CD4-positive, alpha-beta T cell treated with Interleukin-4 for 1 hour (primary cell): ENCODE data around the gene UFD1.

Experiments
- DNase-seq, 2 donors: peaks; one replicate each; pipeline ENCODE4 v3.0.0-alpha.2; 2020 to 2022

Gene UFD1

GRCh38 chr22:19466848-19467752, 11.9 kb downstream of the UFD1 start:
- DNase-seq, result no peak

DNA sequence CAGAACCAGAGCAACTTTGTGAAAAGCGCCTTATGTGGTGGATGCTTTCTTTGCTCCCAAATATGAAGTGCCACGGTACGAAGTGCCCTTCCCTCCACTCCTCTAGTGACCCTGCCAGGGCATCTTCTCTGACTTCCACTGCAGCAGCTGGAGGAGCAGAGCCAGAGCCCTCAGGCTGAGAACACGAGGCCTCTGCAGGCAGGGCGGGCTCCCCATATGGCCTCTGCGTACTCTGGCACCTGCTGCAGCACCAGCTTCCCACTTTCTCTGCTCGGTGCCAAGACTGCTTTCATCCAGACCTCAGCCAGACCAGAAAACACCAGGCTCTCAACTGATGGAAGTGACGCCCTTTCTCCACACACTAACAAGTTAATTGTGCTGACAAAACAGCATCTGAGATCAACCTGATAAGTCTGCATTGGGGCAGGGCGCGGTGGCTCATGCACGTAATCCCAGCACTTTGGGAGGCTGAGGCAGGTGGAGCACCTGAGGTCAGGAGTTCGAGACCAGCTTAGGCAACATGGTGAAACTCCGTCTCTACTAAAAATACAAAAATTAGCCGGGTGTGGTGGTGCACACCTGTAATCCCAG, 12.8 kb downstream of the UFD1 start:
- no peak for DNase-seq

- DNase-seq, result no peak
These were observed 14.0 kb downstream of the UFD1 start for GRCh38 chr22:19464975-19465374.

- no peak for DNase-seq
These were observed 14.4 kb downstream of the UFD1 start for GRCh38 chr22:19464546-19464945.

DNA sequence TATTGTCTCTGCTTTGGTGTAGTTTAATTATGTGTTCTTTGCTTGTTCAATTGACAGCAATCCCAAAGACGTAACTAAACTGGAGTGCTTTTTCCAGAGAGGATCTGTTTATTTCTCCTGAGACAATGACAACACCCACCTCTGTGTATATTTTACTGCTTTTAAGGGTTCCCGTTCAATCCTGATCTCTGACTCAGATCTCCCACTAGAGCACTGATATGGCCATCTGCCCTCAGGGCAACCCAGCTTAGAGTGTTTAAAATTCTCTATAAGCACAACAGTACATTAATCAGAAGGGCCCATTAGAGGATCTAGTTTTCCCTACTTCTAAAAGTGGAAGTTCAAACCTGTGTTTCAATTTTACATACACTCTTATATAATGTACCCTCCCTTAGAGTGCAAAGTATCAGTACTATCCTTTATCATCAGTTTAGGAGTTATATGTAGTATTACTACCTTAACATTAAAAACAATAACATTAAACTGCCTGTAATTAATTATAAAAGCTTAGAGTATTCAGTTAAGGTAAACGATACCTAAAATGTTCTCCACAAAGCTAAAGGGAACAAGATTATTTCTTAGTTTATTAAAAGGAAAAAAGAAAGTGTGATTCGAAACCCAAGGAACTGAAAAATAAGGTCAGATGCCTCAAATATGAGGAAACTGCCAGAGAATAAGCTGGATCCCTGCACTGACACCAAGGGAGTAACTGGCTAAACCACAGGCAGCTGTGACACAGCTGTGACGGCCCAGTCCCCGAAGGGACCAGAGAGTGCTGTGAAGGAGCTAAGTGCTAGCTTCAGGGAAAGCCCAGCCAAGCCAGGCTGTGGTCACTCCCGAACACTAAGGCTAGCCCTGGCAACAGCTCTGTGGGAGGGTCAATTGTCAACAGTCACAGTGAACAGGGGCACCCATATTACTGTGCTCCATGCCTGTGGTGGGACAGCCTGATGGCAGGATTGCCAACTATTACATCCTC, 15.2 kb downstream of the UFD1 start:
- no peak for DNase-seq

- DNase-seq, result no peak
These were observed 16.0 kb downstream of the UFD1 start for GRCh38 chr22:19463008-19463407.

DNA sequence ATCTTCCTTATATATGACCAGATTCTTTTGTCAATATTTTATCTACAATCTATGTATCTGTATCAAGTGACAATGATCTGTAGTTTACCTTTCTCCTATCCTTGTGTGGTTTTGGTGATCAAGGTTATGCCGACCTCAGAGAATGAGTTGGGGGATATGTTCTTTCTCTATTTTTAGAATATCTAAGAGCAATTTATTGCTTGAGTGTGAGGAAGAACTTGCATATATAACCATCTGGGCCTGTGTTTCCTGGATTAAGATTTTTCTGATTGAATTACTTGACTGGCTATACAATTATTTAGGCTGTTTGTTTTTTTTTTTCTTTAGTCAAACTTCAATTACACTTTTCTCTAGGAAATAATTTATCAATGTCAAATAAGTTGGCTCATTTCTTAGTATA, 17.5 kb downstream of the UFD1 start:
- no peak for DNase-seq

GRCh38 chr22:19460036-19460435, 19.0 kb downstream of the UFD1 start:
- no peak for DNase-seq

DNA sequence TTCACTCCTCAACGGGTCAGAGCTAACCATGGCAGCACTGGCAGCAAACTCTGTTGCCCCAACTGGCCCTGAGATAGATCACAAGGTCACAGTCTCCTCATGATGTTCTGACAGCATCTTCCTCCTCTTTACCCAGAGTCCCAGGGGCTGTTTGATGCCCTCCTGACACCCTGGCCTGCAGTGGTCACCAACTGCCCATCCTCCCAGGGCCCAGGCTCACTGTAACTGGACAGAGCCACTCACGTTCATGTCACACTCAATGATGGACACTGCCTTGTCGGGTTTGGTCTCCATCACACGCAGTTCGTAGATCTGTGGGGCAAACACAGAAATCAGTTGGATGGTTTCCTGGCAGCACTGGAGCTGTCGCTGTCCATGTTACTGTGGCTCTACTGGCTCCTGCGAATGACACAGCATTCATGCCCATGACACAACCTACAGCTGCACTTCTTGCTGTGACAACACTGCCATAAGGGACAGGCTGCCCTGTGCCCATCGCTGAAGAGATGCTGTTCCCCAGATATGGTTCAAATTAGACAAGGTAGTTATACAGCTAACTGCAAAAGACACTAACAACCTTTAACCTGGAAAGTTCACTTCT, 21.1 kb downstream of the UFD1 start:
- DNase-seq, result no peak

- no peak for DNase-seq
These were observed 22.5 kb downstream of the UFD1 start for GRCh38 chr22:19456541-19456940.

GRCh38 chr22:19455585-19456370, 23.2 kb downstream of the UFD1 start:
- DNase-seq, result no peak

GRCh38 chr22:19455033-19455432, 24.0 kb downstream of the UFD1 start:
- no peak for DNase-seq

- DNase-seq, result no peak
These were observed 24.8 kb downstream of the UFD1 start for GRCh38 chr22:19454156-19454555.

GRCh38 chr22:19453718-19454117, 25.3 kb downstream of the UFD1 start:
- DNase-seq, result no peak

- no peak for DNase-seq
These were observed 27.4 kb downstream of the UFD1 start for GRCh38 chr22:19451570-19451969.

DNA sequence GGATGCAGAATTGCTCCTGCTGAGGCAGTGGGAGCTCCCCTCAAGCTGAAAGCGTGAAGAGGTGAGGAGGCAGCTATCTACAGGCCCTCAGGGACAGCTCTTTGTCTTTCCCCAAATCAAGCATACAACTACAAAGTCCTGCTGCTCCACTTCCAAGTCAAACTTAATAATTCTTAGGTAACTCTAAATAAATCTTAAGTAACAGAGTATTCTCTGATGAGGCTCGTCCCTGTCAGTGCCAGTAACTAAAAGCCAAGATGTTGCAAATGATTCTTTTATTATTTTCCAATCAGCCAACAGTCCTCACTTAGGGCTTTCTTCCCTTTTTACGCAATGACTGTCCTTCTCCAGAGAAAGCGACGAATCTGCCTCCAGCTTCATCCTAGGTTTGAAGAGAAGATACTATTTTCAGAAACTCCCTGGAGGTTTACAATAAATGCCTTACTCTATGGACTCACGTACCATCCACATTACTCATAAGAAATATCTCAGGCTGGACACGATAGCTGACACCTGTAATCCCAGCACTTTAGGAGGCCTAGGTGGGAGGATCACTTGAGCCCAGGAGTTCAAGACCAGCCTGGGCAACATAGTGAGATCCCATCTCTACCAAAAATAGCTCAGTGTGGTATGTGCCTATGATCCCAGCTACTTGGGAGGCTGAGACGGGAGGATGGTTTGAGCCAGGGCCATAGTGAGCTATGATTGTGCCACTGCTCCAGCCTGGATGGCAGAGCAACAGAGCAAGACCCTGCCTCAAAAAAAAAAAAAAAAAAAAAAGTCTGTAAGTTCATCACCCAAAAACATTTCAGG, 28.4 kb downstream of the UFD1 start:
- no peak for DNase-seq

GRCh38 chr22:19449422-19449767, 29.6 kb downstream of the UFD1 start:
- no peak for DNase-seq

GRCh38 chr22:19448739-19449421, 30.1 kb downstream of the UFD1 start:
- DNase-seq, result no peak

GRCh38 chr22:19448076-19448607, 30.9 kb downstream of the UFD1 start:
- DNase-seq, result peak; percentile 25 to 52
